Esophagus squamous epithelium (tissue), 5 donors: ENCODE results near the gene VRK1. TPM values are rescaled to one million over a fixed set of nuclear protein-coding genes. Genes with fewer than 3 reads are reported as not detected.

Experiments
- DNase-seq: peaks from one replicate; lab custom pipeline; 2025; lab: John Stamatoyannopoulos, UW
- H3K27ac ChIP-seq, 4 donors: fragments of 200-600 bp; sonication (generic); one replicate each; pipeline ENCODE4 v1.5.1; 2016 to 2019; ENCODE audit warnings: mild to moderate bottlenecking in 1 of 4
- H3K27me3 ChIP-seq, 4 donors: fragments of 200-600 bp; sonication (generic); 1 replicate in 3 of 4; 2 replicates in 1 of 4; pipeline versions ENCODE4 v1.5.1 to v1.6.0; 2017 to 2021; ENCODE audit warnings: antibody characterized with exemption in 1 of 4
- H3K36me3 ChIP-seq, 3 donors: fragments of 200-600 bp; sonication (generic); one replicate each; pipeline ENCODE4 v1.5.1; 2016 to 2019
- H3K4me1 ChIP-seq, 3 donors: fragments of 200-600 bp; sonication (generic); one replicate each; pipeline ENCODE4 v1.5.1; 2017 to 2019
- H3K4me3 ChIP-seq, 4 donors: fragments of 200-600 bp; sonication (generic); 1 replicate in 3 of 4; 2 replicates in 1 of 4; pipeline ENCODE4 v1.5.1; 2016 to 2019; ENCODE audit warnings: mild to moderate bottlenecking in 2 of 4, moderate library complexity in 1 of 4
- H3K9me3 ChIP-seq, 3 donors: fragments of 200-600 bp; sonication (generic); one replicate each; pipeline ENCODE4 v1.5.1; 2016 to 2019
- CTCF ChIP-seq, 6 experiments: fragments of 450-650 bp in 4 of 6; fragments of 200-600 bp in 2 of 6; sonication (generic) in 2 of 6; IDR thresholded peaks; one replicate each; pipeline ENCODE4 v1.5.1; 2016 to 2019; ENCODE audit warnings: antibody characterized with exemption in 6 of 6, mild to moderate bottlenecking in 4 of 6, moderate library complexity in 4 of 6
- POLR2A ChIP-seq, 4 donors: fragments of 450-650 bp; IDR thresholded peaks; one replicate each; pipeline ENCODE4 v1.6.1; 2017; ENCODE audit warnings: antibody characterized with exemption in 4 of 4, mild to moderate bottlenecking in 4 of 4, moderate library complexity in 3 of 4
- WGBS, 2 donors: methylation state at CpG; one replicate each; pipeline ENCODE4 v1.1.5; 2018; 5-methylcytosine and 5-hydroxymethylcytosine counted together
- intact Hi-C: fragments of 100-400 bp; cut with DNase I; formaldehyde crosslinking; loops from one replicate; pipeline ENCODE4 v1.15.0; 2022
- total RNA-seq, 4 donors: library from RNA; depleted of rRNA; stranded (reverse); fragments of >200 nt; gene quantifications; one replicate each; pipeline ENCODE4 v1.1.0, GENCODE V29; 2016
- donor health status: DM: yes; HTN: yes; CAD: no.

Gene VRK1
- total RNA-seq, 4 donors from 2014 or later = 14.4 to 32.6 (median 25.3) TPM

- 84 to 92% methylated on average over 2 to 3 of the region's 3 CpGs for WGBS, 2 donors
- no peaks in the 10 kb centered on the region for H3K4me1 ChIP-seq
- no peak for DNase-seq
- H3K4me3 ChIP-seq = no peak overlapping the region
- no peak overlapping the region for H3K27ac ChIP-seq
- H3K36me3 ChIP-seq = no peaks in the 10 kb centered on the region
- peaks cover 0 to 2% (median 0%) of the 10 kb centered on the region in 4 donors for H3K27me3 ChIP-seq
- intact Hi-C loops = no loop called here
- no peak for TF ChIP-seq POLR2A (IDR thresholded peaks at IDR 0.05)
- no peak for TF ChIP-seq CTCF (IDR thresholded peaks at IDR 0.05)
- no peaks in the 10 kb centered on the region for H3K9me3 ChIP-seq
Observed at GRCh38 chr14:96780500-96780899, 16.7 kb upstream of the VRK1 start.

GRCh38 chr14:96781371-96781770 lies 15.8 kb upstream of the VRK1 start:
- no peak overlapping the region for H3K27ac ChIP-seq
- H3K36me3 ChIP-seq = no peaks in the 10 kb centered on the region
- H3K4me3 ChIP-seq = no peak overlapping the region
- WGBS, 2 donors = 50 to 63% methylated on average over 3 of the region's 3 CpGs
- H3K27me3 ChIP-seq = peaks cover 0 to 9% (median 0%) of the 10 kb centered on the region in 4 donors
- TF ChIP-seq CTCF (IDR thresholded peaks at IDR 0.05) = no peak
- TF ChIP-seq POLR2A (IDR thresholded peaks at IDR 0.05) = no peak
- no peaks in the 10 kb centered on the region for H3K4me1 ChIP-seq
- intact Hi-C loops = no loop called here
- DNase-seq = no peak
- H3K9me3 ChIP-seq = no peaks in the 10 kb centered on the region

GRCh38 chr14:96782436-96782835 lies 14.7 kb upstream of the VRK1 start:
- Histone ChIP-seq H3K9me3 (no peaks in the 10 kb centered on the region), H3K27ac (no peak overlapping the region), H3K27me3 (peaks cover 0 to 14% (median 0%) of the 10 kb centered on the region in 4 donors), H3K4me1 (no peaks in the 10 kb centered on the region), H3K36me3 (no peaks in the 10 kb centered on the region), H3K4me3 (no peak overlapping the region)
- intact Hi-C loops = no loop called here
- no peak for DNase-seq
- TF ChIP-seq POLR2A (IDR thresholded peaks at IDR 0.05) = no peak
- TF ChIP-seq CTCF (IDR thresholded peaks at IDR 0.05) = no peak
- 78 to 86% methylated on average over 6 to 8 of the region's 8 CpGs for WGBS, 2 donors

DNA sequence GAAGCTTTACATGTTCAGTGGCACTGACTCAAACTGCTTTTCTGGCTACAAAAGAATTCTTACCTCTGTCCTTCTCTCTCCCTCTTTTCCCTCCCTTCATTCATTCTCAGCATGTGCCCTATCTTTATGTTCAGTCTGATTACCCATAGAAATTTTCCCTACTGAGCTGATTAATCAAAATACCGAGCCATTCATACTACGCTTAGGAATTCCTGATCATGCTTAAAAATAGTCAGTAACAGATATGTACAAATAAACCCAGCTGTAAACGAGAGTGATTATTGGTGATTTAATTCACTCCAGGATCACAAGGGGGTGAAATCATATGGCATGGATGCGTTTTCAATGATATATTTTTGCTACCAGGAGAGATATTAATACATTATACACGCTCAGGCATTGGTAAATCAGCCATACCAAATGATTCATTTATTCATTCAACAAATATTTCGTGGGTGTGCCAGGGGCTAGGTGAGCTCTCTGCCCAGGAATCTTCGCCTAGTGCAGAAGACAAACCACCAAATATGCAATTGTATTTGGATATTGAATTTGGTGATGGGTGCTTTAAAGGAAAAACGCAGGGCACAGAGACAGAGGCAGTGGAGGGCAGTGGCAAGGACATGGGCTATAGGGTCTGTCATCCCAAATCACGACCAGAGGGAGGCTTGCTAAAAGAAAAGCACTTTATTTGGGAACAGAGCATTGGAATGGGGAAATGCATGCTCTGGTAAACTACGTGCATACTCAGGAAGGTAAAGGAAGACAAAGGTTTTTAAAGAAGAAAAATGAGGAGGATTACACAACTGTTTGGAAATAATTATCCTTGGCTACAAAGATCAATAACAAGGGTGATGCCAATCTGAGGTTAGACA lies 13.9 kb upstream of the VRK1 start:
- Histone ChIP-seq H3K36me3 (no peaks in the 10 kb centered on the region), H3K27me3 (peaks cover 0 to 14% (median 0%) of the 10 kb centered on the region in 4 donors), H3K27ac (no peak overlapping the region), H3K9me3 (no peaks in the 10 kb centered on the region), H3K4me1 (no peaks in the 10 kb centered on the region), H3K4me3 (no peak overlapping the region)
- TF ChIP-seq POLR2A (IDR thresholded peaks at IDR 0.05) (no peak), CTCF (IDR thresholded peaks at IDR 0.05) (no peak)
- DNase-seq = no peak
- intact Hi-C loops = no loop called here
- WGBS, 2 donors = 57% methylated on average over 10 of the region's 10 CpGs

GRCh38 chr14:96783915-96784224 lies 13.3 kb upstream of the VRK1 start:
- Histone ChIP-seq H3K4me1 (no peaks in the 10 kb centered on the region), H3K9me3 (no peaks in the 10 kb centered on the region), H3K4me3 (no peak overlapping the region), H3K27ac (no peak overlapping the region), H3K27me3 (peaks cover 0 to 14% (median 0%) of the 10 kb centered on the region in 4 donors), H3K36me3 (no peaks in the 10 kb centered on the region)
- no peak for DNase-seq
- TF ChIP-seq CTCF (IDR thresholded peaks at IDR 0.05) = no peak
- TF ChIP-seq POLR2A (IDR thresholded peaks at IDR 0.05) = no peak
- 55 to 59% methylated on average over 4 of the region's 4 CpGs for WGBS, 2 donors
- intact Hi-C loops = no loop called here
